HepG2 (cell line): ENCODE measurements around the gene CYP26A1. TPM values are rescaled to one million over a fixed set of nuclear protein-coding genes. Genes with fewer than 3 reads are reported as not detected.

Experiments used
- ATAC-seq: fragments of 200-7000 bp; cut with Tn5 transposase; 3 replicates; pipeline ENCODE4 v1.9.1; 2020; ENCODE audit warnings: mild to moderate bottlenecking, moderate library complexity
- BruUV-seq: library from RNA; stranded (reverse); fragments of 400-500 nt; replicated peaks from 2 replicates; lab custom pipeline; 2021; lab: Mats Ljungman, UMichigan
- CTCF ChIA-PET: fragments of 300-600 bp; formaldehyde crosslinking; extraction: SDS; loops from one replicate; lab custom pipeline; 2021; ENCODE audit warnings: low total read pairs, inconsistent platforms, low intra/inter-chr PET ratio; lab: Yijun Ruan, JAX
- POLR2A ChIA-PET: fragments of 350-600 bp; sonication (Branson Sonifier 250); formaldehyde crosslinking; loops from one replicate; lab custom pipeline; 2020; ENCODE audit warnings: antibody characterized with exemption, inconsistent platforms; lab: Yijun Ruan, JAX
- DNase-seq: peaks from one replicate; pipeline ENCODE4 v3.0.0-alpha.2; 2015; ENCODE audit warnings: low spot score
- FAIRE-seq: peaks from 3 replicates; lab custom pipeline; 2011; peaks lifted over from hg19 to GRCh38; lab: Jason Lieb, UNC
- H2AFZ ChIP-seq: one replicate; pipeline ENCODE4 v1.6.1; 2011; ENCODE audit warnings: low read length, inconsistent platforms
- H3K27ac ChIP-seq: fragments of 300-600 bp; 3 replicates; pipeline ENCODE4 v1.8.0; 2011; ENCODE audit warnings: mixed run types, mild to moderate bottlenecking, mixed read lengths, low read length, inconsistent platforms; ENCODE audit not compliant: insufficient read depth; ENCODE audit errors: extremely low read length
- H3K27me3 ChIP-seq, 2 experiments: fragments of 200-600 bp in 1 of 2; 2 replicates in 1 of 2; 3 replicates in 1 of 2; pipeline versions ENCODE4 v1.6.0 to v1.8.0; 2011; ENCODE audit warnings: low read length in 2 of 2, mild to moderate bottlenecking in 2 of 2, moderate library complexity in 2 of 2, inconsistent platforms in 1 of 2; ENCODE audit not compliant: insufficient read depth in 2 of 2, control insufficient read depth in 1 of 2
- H3K36me3 ChIP-seq, 2 experiments: fragments of 200-600 bp in 1 of 2; replicated peaks in 1 of 2; 2 replicates in 1 of 2; 3 replicates in 1 of 2; pipeline versions ENCODE4 v1.5.1 to v1.8.0; 2011; ENCODE audit warnings: low read length in 2 of 2, inconsistent platforms in 1 of 2; ENCODE audit not compliant: insufficient read depth in 2 of 2, control insufficient read depth in 1 of 2
- H3K4me1 ChIP-seq: 2 replicates; pipeline ENCODE4 v1.5.1; 2012; ENCODE audit warnings: low read length, inconsistent platforms; ENCODE audit not compliant: insufficient read depth
- H3K4me2 ChIP-seq: 2 replicates; pipeline ENCODE4 v1.6.0; 2011; ENCODE audit warnings: low read depth, low read length, inconsistent platforms
- H3K4me3 ChIP-seq, 3 experiments: fragments of 200-600 bp in 1 of 3; sonication (generic), shearing (Covaris generic) in 1 of 3; replicated peaks in 1 of 3; 2 replicates each; pipeline ENCODE4 v1.5.1; 2011 to 2016; ENCODE audit warnings: low read length in 3 of 3, inconsistent platforms in 2 of 3, low read depth in 2 of 3, mild to moderate bottlenecking in 2 of 3, control low read depth in 1 of 3, mixed read lengths in 1 of 3; ENCODE audit not compliant: insufficient read depth in 1 of 3
- H3K79me2 ChIP-seq: one replicate; pipeline ENCODE4 v1.6.1; 2011; ENCODE audit warnings: low read length, inconsistent platforms; ENCODE audit not compliant: insufficient read depth
- H3K9ac ChIP-seq: 2 replicates; pipeline ENCODE4 v1.6.0; 2011; ENCODE audit warnings: mild to moderate bottlenecking, low read depth, low read length, inconsistent platforms; ENCODE audit not compliant: insufficient read depth
- H3K9me3 ChIP-seq: 2 replicates; pipeline ENCODE4 v1.5.1; 2012; ENCODE audit warnings: mild to moderate bottlenecking, low read length
- H4K20me1 ChIP-seq: 2 replicates; pipeline ENCODE4 v1.6.0; 2011; ENCODE audit warnings: inconsistent platforms, mild to moderate bottlenecking, low read length, moderate library complexity; ENCODE audit not compliant: insufficient read depth
- AGO2 ChIP-seq: fragments of 200-400 bp; formaldehyde crosslinking; optimal IDR thresholded peaks from 2 replicates; pipeline ENCODE3; 2017; ENCODE audit warnings: mild to moderate bottlenecking, low read depth, low read length, moderate library complexity
- HOXA9 ChIP-seq: sonication (generic); formaldehyde crosslinking; IDR thresholded peaks from 2 replicates; pipeline ENCODE4 v1.8.1; 2022; ENCODE audit warnings: missing genetic modification reagents, mild to moderate bottlenecking, moderate library complexity, borderline replicate concordance
- YEATS2 ChIP-seq: sonication (generic); formaldehyde crosslinking; IDR thresholded peaks from 2 replicates; pipeline ENCODE4 v1.4.0; 2020; ENCODE audit warnings: missing genetic modification reagents, borderline replicate concordance
- ZC3H13 ChIP-seq: sonication (generic); formaldehyde crosslinking; IDR thresholded peaks from 2 replicates; pipeline ENCODE4 v1.8.1; 2023; ENCODE audit warnings: mild to moderate bottlenecking, missing genetic modification reagents, moderate library complexity
- WGBS: methylation state at CpG from one replicate; pipeline ENCODE4 v1.1.6; 2017; ENCODE audit warnings: low lambda C conversion rate; 5-methylcytosine and 5-hydroxymethylcytosine counted together
- in situ Hi-C: cut with HindIII; loops from 2 replicates; pipeline ENCODE4 v1.10.0; 2017; ENCODE audit warnings: low pct_unique_long_range_greater_than_20kb; ENCODE audit not compliant: extremely low pct_ligation_motif_present
- intact Hi-C: fragments of 100-400 bp; cut with micrococcal nuclease; formaldehyde crosslinking; loops from one replicate; pipeline ENCODE4 v1.10.0; 2022; ENCODE audit not compliant: unreplicated experiment
- polyA plus RNA-seq, 8 experiments: library from polyadenylated mRNA; depleted of rRNA in 3 of 8; stranded (reverse) in 7 of 8; unstranded in 1 of 8; fragments of >200 nt; fragmentation: Illumina TruSeq in 4 of 8; extraction: Trizol in 4 of 8; gene quantifications; 2 replicates each; pipeline versions ENCODE4 v1.2.1 to v1.2.3, GENCODE V29; 2011 to 2016; ENCODE audit warnings: low read depth in 4 of 8, missing spikeins in 1 of 8, mixed read lengths in 1 of 8; ENCODE audit not compliant: insufficient read depth in 1 of 8
- total RNA-seq, 5 experiments: library from RNA; depleted of rRNA; stranded (reverse); fragments of >200 nt; fragmentation: Illumina TruSeq; extraction: Trizol; gene quantifications; 2 replicates each; pipeline ENCODE4 v1.2.3, GENCODE V29; 2016; ENCODE audit warnings: low read depth in 1 of 5
- TF ChIP-seq, protein P1 (sequence below): IDR thresholded peaks from 2 replicates; pipeline ENCODE4 v1.4.0; 2020; ENCODE audit warnings: mild to moderate bottlenecking, missing genetic modification reagents
- TF ChIP-seq, protein P2 (sequence below): sonication (generic); formaldehyde crosslinking; IDR thresholded peaks from 2 replicates; pipeline ENCODE4 v1.4.0; 2020; ENCODE audit warnings: missing genetic modification reagents, borderline replicate concordance

Gene CYP26A1
- total and polyA plus RNA-seq, 2 of the 13 experiments (the other 11 are each of a cell fraction or from before 2014, with no cell fraction given) = 0.15 TPM; not detected in 1

DNA sequence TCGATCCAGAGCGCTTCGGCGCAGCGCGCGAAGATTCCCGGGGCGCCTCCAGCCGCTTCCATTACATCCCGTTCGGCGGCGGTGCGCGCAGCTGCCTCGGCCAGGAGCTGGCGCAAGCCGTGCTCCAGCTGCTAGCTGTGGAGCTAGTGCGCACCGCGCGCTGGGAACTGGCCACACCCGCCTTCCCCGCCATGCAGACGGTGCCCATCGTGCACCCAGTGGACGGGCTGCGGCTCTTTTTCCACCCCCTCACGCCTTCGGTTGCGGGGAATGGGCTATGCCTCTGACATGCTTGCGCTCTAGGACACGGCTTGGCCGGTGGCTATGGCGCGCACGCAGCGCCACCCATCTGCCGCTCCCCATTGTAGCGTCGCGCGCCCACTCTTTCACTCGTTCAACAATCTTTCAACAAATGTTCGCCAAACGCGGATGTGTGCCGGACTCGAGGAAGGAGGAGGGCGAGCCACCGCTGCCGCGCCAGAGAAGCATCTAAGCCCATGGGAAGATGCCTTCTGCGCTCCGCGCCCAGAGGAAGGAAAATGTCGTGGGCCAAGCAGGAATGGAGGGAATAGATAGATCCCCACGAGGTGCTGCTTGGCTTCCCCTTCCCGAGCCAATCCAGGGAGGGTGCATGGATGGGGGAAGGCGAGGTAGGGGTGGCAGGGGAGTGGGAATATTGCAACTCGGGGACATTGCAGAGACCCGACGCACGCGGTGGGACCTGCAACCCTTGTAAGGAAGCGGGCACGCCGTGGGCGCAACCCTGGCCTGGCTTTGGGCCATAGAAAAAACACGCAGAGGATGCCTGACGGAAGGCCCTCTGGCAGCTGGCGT, 5.1 kb upstream of the CYP26A1 start:
- intact Hi-C loops = no loop called here
- ChIA-PET POLR2A (no interaction called here), CTCF (no interaction called here)
- 78% methylated on average over 41 of the region's 73 CpGs for WGBS
- ATAC-seq = no peak
- Histone ChIP-seq H4K20me1 (no peaks in the 10 kb centered on the region), H3K36me3 (no peaks in the 10 kb centered on the region), H3K4me3 (no peak overlapping the region), H3K9me3 (no peaks in the 10 kb centered on the region), H3K27me3 (peaks cover 7 to 40% of the 10 kb centered on the region in 2 experiments), H2AFZ (no peak overlapping the region), H3K27ac (no peak overlapping the region), H3K4me1 (peaks cover 23% of the 10 kb centered on the region), H3K4me2 (no peak overlapping the region), H3K79me2 (no peaks in the 10 kb centered on the region), H3K9ac (no peak overlapping the region)
- FAIRE-seq = no peak
- DNase-seq = no peak
- BruUV-seq = no TSS peak
- in situ Hi-C loops = no loop called here
- no peak for TF ChIP-seq HOXA9
- TF ChIP-seq, protein P1, sequence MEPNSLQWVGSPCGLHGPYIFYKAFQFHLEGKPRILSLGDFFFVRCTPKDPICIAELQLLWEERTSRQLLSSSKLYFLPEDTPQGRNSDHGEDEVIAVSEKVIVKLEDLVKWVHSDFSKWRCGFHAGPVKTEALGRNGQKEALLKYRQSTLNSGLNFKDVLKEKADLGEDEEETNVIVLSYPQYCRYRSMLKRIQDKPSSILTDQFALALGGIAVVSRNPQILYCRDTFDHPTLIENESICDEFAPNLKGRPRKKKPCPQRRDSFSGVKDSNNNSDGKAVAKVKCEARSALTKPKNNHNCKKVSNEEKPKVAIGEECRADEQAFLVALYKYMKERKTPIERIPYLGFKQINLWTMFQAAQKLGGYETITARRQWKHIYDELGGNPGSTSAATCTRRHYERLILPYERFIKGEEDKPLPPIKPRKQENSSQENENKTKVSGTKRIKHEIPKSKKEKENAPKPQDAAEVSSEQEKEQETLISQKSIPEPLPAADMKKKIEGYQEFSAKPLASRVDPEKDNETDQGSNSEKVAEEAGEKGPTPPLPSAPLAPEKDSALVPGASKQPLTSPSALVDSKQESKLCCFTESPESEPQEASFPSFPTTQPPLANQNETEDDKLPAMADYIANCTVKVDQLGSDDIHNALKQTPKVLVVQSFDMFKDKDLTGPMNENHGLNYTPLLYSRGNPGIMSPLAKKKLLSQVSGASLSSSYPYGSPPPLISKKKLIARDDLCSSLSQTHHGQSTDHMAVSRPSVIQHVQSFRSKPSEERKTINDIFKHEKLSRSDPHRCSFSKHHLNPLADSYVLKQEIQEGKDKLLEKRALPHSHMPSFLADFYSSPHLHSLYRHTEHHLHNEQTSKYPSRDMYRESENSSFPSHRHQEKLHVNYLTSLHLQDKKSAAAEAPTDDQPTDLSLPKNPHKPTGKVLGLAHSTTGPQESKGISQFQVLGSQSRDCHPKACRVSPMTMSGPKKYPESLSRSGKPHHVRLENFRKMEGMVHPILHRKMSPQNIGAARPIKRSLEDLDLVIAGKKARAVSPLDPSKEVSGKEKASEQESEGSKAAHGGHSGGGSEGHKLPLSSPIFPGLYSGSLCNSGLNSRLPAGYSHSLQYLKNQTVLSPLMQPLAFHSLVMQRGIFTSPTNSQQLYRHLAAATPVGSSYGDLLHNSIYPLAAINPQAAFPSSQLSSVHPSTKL (CRISPR knock-in tag) = no peak
- peak; percentile 30 for TF ChIP-seq AGO2
- no peak for TF ChIP-seq YEATS2 (CRISPR knock-in tag)
- TF ChIP-seq, protein P2, sequence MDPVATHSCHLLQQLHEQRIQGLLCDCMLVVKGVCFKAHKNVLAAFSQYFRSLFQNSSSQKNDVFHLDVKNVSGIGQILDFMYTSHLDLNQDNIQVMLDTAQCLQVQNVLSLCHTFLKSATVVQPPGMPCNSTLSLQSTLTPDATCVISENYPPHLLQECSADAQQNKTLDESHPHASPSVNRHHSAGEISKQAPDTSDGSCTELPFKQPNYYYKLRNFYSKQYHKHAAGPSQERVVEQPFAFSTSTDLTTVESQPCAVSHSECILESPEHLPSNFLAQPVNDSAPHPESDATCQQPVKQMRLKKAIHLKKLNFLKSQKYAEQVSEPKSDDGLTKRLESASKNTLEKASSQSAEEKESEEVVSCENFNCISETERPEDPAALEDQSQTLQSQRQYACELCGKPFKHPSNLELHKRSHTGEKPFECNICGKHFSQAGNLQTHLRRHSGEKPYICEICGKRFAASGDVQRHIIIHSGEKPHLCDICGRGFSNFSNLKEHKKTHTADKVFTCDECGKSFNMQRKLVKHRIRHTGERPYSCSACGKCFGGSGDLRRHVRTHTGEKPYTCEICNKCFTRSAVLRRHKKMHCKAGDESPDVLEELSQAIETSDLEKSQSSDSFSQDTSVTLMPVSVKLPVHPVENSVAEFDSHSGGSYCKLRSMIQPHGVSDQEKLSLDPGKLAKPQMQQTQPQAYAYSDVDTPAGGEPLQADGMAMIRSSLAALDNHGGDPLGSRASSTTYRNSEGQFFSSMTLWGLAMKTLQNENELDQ (CRISPR knock-in tag) = no peak
- no peak for TF ChIP-seq ZC3H13 (CRISPR knock-in tag)
